GM12878 (cell line): ENCODE data around the gene FLVCR1. TPM values are rescaled to one million over a fixed set of nuclear protein-coding genes. Genes with fewer than 3 reads are reported as not detected.

Source experiments
- CHD4 ChIP-seq: fragments of 200-600 bp; sonication (generic); IDR thresholded peaks from 2 replicates; pipeline ENCODE4 v1.6.1; 2016; ENCODE audit warnings: mild to moderate bottlenecking
- CREB1 ChIP-seq: IDR thresholded peaks from 2 replicates; pipeline ENCODE4 v1.6.1; 2012; ENCODE audit warnings: low read depth, mild to moderate bottlenecking, inconsistent platforms
- EP300 ChIP-seq, 2 experiments: fragments of 150-350 bp in 1 of 2; IDR thresholded peaks; 2 replicates each; pipeline ENCODE4 v1.6.1; 2011 to 2012; ENCODE audit warnings: low read depth in 2 of 2, low read length in 2 of 2, borderline replicate concordance in 1 of 2, improper control_type of control experiment in 1 of 2, inconsistent platforms in 1 of 2; ENCODE audit not compliant: control insufficient read depth in 1 of 2
- ESRRA ChIP-seq: IDR thresholded peaks from 2 replicates; pipeline ENCODE4 v1.6.1; 2012; ENCODE audit warnings: mild to moderate bottlenecking, low read length, improper control_type of control experiment
- MTA3 ChIP-seq: IDR thresholded peaks from 2 replicates; pipeline ENCODE4 v1.6.1; 2012; ENCODE audit warnings: low read length, inconsistent platforms, borderline replicate concordance
- polyA plus RNA-seq, 11 experiments: library from polyadenylated mRNA; depleted of rRNA in 4 of 11; unstranded in 6 of 11; stranded (reverse) in 5 of 11; fragments of >200 nt; fragmentation: Nextera tagmentation in 4 of 11; fragmentation: Illumina TruSeq in 1 of 11; extraction: Ambion mirVana in 4 of 11; extraction: Trizol in 1 of 11; gene quantifications; 1 replicate in 1 of 11; 2 replicates in 10 of 11; pipeline versions ENCODE4 v1.2.1 to v1.2.3, GENCODE V29; 2011 to 2016; ENCODE audit warnings: inconsistent platforms in 2 of 11, missing spikeins in 2 of 11, low read depth in 1 of 11
- total RNA-seq, 4 experiments: library from RNA; depleted of rRNA in 3 of 4; stranded (reverse); fragments of >200 nt in 3 of 4; fragmentation: Illumina TruSeq in 1 of 4; extraction: Trizol in 1 of 4; gene quantifications; 2 replicates each; pipeline versions ENCODE4 v1.2.1 to v1.2.3, GENCODE V29; 2013 to 2021
- TF ChIP-seq, protein P1 (sequence below): fragments of 450-650 bp; formaldehyde crosslinking; IDR thresholded peaks from 2 replicates; pipeline ENCODE4 v1.4.0; 2022; ENCODE audit warnings: mild to moderate bottlenecking, moderate library complexity
- TF ChIP-seq, protein P2 (sequence below), 3 experiments: IDR thresholded peaks in 2 of 3; conservative IDR thresholded peaks in 1 of 3; 2 replicates each; pipeline ENCODE4 v1.5.1; 2011; ENCODE audit warnings: low read depth in 3 of 3, low read length in 3 of 3, mild to moderate bottlenecking in 3 of 3, control low read depth in 2 of 3, moderate library complexity in 2 of 3, inconsistent platforms in 1 of 3, mixed read lengths in 1 of 3; ENCODE audit not compliant: control insufficient read depth in 2 of 3, insufficient read depth in 1 of 3; ENCODE audit errors: extremely low read depth in 1 of 3

Gene FLVCR1
- total and polyA plus RNA-seq, 10 of the 15 experiments (the other 5 are each of a cell fraction or from before 2014, with no cell fraction given) = 7.1 to 25.2 (median 17.6) TPM

DNA sequence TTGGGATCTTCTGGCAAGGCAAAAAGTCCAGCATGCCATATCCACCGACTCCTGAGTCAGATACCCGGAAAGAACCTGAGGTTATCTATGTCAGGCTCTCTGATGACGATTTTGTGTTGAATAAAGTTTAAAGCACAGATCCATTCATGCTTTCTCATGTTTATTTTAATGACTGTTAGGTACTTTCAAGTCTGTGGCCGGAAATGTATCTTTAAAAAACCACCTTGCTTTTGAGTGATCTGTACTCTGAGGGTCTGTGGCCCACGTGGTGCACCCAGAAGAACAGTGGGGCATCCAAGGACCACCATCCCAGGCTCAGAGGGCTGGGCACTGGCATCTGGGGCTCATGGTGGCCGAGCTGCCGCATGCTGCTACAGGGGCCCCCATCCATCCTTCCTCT lies 62.2 kb downstream of the FLVCR1 start (continued):
- TF ChIP-seq, protein P1, sequence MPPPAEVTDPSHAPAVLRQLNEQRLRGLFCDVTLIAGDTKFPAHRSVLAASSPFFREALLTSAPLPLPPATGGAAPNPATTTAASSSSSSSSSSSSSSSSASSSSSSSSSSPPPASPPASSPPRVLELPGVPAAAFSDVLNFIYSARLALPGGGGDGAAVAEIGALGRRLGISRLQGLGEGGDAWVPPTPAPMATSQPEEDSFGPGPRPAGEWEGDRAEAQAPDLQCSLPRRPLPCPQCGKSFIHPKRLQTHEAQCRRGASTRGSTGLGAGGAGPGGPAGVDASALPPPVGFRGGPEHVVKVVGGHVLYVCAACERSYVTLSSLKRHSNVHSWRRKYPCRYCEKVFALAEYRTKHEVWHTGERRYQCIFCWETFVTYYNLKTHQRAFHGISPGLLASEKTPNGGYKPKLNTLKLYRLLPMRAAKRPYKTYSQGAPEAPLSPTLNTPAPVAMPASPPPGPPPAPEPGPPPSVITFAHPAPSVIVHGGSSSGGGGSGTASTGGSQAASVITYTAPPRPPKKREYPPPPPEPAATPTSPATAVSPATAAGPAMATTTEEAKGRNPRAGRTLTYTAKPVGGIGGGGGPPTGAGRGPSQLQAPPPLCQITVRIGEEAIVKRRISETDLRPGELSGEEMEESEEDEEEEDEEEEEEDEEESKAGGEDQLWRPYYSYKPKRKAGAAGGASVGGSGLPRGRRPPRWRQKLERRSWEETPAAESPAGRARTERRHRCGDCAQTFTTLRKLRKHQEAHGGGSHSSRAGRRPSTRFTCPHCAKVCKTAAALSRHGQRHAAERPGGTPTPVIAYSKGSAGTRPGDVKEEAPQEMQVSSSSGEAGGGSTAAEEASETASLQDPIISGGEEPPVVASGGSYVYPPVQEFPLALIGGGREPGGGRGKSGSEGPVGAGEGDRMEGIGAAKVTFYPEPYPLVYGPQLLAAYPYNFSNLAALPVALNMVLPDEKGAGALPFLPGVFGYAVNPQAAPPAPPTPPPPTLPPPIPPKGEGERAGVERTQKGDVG (CRISPR knock-in tag) = no peak
- no peak for TF ChIP-seq CHD4
- TF ChIP-seq, protein P2, sequence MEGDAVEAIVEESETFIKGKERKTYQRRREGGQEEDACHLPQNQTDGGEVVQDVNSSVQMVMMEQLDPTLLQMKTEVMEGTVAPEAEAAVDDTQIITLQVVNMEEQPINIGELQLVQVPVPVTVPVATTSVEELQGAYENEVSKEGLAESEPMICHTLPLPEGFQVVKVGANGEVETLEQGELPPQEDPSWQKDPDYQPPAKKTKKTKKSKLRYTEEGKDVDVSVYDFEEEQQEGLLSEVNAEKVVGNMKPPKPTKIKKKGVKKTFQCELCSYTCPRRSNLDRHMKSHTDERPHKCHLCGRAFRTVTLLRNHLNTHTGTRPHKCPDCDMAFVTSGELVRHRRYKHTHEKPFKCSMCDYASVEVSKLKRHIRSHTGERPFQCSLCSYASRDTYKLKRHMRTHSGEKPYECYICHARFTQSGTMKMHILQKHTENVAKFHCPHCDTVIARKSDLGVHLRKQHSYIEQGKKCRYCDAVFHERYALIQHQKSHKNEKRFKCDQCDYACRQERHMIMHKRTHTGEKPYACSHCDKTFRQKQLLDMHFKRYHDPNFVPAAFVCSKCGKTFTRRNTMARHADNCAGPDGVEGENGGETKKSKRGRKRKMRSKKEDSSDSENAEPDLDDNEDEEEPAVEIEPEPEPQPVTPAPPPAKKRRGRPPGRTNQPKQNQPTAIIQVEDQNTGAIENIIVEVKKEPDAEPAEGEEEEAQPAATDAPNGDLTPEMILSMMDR (IDR thresholded peaks at IDR 0.05 in 2 of 3, conservative IDR thresholded peaks at IDR 0.05 in 1 of 3; ENCODE audit: control insufficient read depth in 2 of 3, extremely low read depth in 1 of 3, insufficient read depth in 1 of 3, low read depth in 3 of 3, low read length in 3 of 3) = no peak
- peak; percentile 54; the same call in 1 of the 2 replicates for TF ChIP-seq MTA3
- no peak for TF ChIP-seq ESRRA
- TF ChIP-seq CREB1 = peak; percentile 58; the same call in 1 of the 2 replicates
- 0 out of 4 replicates have a peak, but pooled peaks of 1 of the 2 experiments have one; percentile 8 for TF ChIP-seq EP300 (IDR thresholded peaks at IDR 0.05; ENCODE audit: borderline replicate concordance in 1 of 2, control insufficient read depth in 1 of 2, low read depth in 2 of 2, low read length in 2 of 2)
